Activated naive CD4-positive, alpha-beta T cell treated with Interleukin-2 at 50 U/mL for 16 hours (primary cell): Measurements from ENCODE around the gene WDR90.

Experiments used
- DNase-seq: peaks from one replicate; pipeline ENCODE4 v3.0.0-alpha.2; 2020

WDR90 gene

DNA sequence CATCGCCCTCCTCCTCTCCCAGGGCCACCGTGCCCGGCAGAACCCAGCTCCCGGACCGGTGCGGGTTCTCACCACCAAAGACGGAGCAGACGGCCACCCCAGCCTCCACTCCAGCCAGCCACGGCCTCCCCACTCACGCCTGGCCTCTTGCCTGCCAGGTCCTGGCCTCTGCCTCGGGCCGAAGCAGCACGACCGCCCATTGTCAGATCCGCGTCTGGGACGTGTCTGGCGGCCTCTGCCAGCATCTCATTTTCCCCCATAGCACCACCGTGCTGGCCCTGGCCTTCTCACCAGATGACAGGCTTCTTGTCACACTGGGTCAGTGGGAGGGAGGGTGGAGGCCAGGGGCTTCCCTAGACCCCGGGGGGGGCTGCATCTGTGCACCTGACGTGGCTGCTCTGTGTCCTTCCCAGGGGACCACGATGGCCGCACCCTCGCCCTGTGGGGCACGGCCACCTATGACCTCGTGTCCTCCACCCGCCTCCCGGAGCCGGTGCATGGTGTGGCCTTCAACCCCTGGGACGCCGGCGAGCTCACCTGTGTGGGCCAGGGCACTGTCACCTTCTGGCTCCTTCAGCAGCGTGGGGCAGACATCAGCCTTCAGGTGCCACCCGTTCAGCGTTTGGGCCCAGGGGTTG, 12.1 kb downstream of the WDR90 start:
- DNase-seq, result no peak

- no peak for DNase-seq
Measured at GRCh38 chr16:662095-662494, 12.9 kb downstream of the WDR90 start.

DNA sequence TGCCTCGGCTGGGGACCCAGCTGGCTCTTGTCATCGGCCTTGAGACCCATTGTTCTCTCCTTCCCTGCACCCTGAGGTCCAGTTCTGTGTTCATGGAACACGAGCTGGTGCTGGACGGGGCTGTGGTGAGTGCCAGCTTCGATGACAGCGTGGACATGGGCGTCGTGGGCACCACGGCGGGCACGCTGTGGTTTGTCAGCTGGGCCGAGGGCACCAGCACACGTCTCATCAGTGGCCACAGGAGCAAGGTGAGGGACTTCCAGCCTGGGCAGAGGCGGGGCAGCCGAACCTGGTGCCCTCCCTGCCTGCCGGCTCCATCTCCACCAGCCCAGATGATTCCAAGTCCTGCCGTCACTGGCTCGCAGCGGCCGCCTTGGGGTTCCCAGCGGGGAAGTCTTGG, 13.4 kb downstream of the WDR90 start:
- no peak for DNase-seq

DNA sequence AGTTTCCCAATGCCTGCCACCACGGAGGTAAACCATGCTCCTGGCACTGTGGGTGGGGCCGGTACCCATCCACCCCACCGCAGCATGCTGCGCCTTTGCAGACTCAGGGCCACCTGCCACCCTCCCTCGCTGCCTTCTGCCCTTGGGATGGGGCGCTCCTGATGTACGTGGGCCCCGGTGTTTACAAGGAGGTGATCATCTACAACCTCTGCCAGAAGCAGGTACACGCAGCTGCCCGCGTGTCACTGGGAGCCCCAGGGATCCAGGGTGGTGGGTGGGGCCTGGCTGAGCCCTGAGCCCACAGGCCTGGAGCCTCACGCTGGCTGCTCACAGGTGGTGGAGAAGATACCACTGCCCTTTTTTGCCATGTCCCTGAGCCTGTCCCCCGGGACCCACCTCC, 17.4 kb downstream of the WDR90 start:
- DNase-seq, result no peak

DNA sequence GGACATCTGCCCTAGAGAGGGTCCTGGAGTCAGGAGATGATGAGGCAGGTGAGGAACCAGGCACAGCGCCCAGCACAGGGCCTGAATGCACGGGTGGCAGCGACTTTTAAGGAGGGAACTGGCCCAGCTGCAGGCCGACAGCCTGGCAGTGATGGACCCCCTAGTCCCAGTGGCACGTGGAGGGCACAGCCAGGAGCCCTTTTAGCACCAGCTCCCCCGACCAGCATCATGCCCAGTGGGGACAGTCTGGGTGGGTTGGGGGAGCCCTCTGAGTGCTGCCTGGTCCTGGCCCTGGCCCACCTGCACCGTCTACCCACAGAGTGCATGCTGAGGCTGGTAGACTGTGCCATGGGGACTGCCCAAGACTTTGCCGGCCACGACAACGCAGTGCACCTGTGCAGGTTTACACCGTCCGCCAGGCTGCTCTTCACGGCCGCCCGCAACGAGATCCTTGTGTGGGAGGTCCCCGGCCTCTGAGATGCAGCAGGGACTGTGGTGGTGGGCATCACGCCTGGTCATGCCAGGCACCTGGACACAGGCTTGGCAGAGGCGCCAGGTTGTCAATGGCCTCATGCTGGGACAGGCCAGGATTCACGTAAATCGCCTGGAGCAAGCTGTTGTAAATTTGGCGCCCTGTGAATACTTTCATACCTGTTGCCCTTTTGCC, 18.1 kb downstream of the WDR90 start:
- no peak for DNase-seq

- DNase-seq, result peak; percentile 94
Measured at GRCh38 chr16:667780-668518, 18.8 kb downstream of the WDR90 start, which contains the start of gene RHOT2. TSS of gene RHOT2 (plus strand) at chr16:668132. CDS start at chr16:668200, 68 bp downstream.

DNA sequence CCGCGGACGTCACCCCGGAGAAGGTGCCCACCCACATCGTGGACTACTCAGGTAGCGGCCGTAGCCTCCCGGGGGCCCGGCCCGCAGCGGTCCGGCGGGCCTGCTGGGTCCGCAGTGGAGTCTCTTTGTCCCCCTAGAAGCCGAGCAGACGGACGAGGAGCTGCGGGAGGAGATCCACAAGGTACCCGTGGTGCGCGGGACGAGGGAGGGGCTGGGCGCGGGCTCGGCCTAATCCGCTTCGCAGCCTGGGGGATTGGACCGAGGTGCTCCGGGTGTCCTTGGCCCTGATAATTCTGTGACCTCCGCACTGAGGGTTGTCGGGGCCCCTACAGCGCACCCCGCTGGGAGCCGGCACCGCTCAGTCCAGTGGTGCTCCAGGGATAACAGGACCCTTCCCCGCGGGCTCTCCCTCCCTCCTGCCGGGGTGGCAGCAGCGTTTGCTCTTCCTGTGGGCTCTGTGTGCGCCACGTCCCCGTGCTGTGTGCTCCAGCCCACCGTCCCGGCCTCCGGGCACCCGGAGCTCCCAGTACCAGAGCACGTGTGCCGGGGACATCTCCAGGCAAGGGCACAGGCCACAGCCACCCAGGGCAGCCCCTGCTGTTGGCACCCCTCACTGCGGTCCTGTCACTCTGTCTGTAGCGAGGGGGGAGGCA, 19.5 kb downstream of the WDR90 start:
- no peak for DNase-seq

DNA sequence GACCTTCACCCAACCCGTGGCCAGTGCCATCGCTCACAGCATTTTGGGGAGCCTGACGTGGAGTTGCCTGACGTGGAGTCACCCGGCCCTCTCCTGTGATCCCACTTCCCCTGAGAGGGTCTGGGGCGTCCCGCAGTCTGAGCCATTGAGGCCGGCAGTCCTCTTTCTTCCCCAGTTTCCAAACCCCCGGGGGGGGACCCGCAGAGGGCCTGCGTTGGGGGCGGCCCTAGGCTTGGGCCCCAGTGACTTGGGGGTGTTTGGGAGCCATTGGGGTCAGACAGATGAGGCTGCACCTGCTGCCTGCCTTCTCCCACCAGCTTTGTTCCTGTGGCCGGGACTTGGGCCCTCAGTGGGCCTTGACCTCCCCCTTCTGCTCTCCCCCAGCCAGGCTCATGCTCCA, 20.5 kb downstream of the WDR90 start:
- DNase-seq, result no peak

- DNase-seq, result no peak
Measured at GRCh38 chr16:670485-671352, 21.6 kb downstream of the WDR90 start.

DNA sequence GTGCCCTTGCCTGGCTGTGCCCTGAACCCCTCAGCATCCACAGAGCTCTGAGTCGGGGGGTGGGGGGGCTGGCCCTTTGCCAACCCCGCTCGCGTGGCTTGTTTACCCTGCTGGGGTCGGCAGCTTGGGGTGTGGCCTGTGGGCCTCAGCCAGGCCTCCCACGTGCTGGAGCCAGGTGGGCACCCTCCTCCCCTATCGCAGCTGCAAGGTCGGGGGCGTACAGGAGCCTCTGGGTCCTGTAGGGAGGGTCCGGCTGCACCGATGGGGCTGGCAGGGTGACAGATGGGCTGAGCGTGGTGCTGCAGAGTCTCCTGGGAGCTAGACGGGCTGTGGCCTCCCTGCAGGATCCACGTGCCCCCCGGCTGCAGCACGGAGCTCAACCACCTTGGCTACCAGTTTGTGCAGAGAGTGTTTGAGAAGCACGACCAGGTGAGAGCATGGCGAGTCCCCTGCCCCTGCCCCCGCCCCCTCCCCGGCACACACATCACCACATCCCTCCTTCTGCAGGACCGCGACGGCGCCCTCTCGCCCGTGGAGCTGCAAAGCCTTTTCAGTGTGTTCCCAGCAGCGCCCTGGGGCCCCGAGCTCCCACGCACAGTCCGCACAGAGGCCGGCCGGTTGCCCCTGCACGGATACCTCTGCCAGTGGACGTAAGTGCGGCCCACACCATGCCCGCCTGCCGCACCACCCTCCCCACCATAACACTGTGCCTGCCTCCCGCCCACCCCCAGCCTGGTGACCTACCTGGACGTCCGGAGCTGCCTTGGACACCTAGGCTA, 22.4 kb downstream of the WDR90 start:
- no peak for DNase-seq

DNA sequence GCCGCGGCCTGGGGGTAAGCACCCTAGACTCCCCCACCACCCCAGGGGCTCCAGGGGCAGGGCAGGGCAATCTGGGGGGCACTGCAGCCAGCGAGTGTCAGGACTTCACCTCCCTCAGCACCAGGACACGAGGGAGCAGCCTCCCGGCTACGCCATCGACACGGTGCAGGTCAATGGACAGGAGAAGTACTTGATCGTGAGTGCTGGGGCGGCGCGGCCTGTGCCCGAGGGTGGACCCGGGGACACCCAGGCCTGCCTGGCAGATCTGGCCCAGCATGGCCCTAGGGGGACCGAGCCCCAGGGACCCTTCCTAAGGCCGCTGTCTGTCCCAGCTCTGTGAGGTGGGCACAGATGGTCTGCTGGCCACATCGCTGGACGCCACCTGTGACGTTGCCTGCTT, 23.2 kb downstream of the WDR90 start:
- DNase-seq, result no peak

GRCh38 chr16:672851-673250, 23.7 kb downstream of the WDR90 start:
- no peak for DNase-seq

- no peak for DNase-seq
Measured at GRCh38 chr16:673399-673991, 24.3 kb downstream of the WDR90 start.

- DNase-seq, result no peak
Measured at GRCh38 chr16:674214-674881, 25.2 kb downstream of the WDR90 start.

- DNase-seq, result peak; percentile 25
Measured at GRCh38 chr16:674968-675883, 26.1 kb downstream of the WDR90 start, which contains the start of gene RHBDL1. TSS of gene RHBDL1 (plus strand) at chr16:675671. CDS start at chr16:675791, 120 bp downstream.

- no peak for DNase-seq
Measured at GRCh38 chr16:675884-676564, 26.9 kb downstream of the WDR90 start.

DNA sequence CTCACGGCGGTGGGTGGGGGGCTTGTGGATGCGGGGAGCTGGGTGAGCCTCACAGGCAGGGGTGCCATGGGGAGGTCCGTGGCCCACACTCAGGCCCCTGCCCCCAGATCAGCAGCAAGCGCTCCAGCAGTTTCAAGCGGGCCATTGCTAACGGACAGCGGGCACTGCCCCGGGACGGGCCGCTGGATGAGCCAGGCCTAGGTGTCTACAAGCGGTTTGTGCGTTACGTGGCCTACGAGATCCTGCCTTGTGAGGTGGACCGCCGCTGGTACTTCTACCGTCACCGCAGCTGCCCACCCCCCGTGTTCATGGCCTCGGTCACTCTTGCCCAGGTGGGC, 27.4 kb downstream of the WDR90 start:
- DNase-seq, result no peak

- DNase-seq, result peak; percentile 28
Measured at GRCh38 chr16:676913-677312, 27.7 kb downstream of the WDR90 start.
